SW 1271 (cell line): Measurements from ENCODE around the gene SPTSSB.

Experiments used
- DNase-seq, 2 experiments: peaks; one replicate each; lab custom pipeline; 2025; lab: John Stamatoyannopoulos, UW

SPTSSB gene, protein sequence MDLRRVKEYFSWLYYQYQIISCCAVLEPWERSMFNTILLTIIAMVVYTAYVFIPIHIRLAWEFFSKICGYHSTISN

GRCh38 chr3:161371441-161372320 lies at the start of gene SPTSSB:
Gene SPTSSB (minus strand): TSS chr3:161371517. CDS start chr3:161346323, 25,194 bp downstream.
- peak in 1 of 2 experiments; percentile 11 for DNase-seq

DNA sequence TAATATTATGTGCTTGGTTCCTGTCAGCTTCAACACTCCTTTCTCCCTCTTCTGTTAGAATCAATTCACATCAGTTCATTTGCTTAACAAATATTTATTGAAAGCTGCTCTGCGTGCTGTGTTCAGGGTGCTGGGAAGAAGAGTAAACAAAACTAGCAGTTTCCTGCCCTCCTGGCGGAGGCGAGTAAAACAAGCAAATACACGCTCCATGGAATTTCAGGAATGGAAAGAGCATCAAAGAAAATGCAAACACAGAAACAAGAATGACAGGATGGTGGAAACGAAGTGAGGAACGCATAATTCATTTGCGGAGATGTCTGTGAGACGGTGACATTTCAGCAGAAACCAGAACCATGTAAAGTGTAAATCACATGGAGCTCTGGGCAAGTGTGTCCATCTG lies 49.4 kb upstream of the SPTSSB start:
- no peak for DNase-seq

DNA sequence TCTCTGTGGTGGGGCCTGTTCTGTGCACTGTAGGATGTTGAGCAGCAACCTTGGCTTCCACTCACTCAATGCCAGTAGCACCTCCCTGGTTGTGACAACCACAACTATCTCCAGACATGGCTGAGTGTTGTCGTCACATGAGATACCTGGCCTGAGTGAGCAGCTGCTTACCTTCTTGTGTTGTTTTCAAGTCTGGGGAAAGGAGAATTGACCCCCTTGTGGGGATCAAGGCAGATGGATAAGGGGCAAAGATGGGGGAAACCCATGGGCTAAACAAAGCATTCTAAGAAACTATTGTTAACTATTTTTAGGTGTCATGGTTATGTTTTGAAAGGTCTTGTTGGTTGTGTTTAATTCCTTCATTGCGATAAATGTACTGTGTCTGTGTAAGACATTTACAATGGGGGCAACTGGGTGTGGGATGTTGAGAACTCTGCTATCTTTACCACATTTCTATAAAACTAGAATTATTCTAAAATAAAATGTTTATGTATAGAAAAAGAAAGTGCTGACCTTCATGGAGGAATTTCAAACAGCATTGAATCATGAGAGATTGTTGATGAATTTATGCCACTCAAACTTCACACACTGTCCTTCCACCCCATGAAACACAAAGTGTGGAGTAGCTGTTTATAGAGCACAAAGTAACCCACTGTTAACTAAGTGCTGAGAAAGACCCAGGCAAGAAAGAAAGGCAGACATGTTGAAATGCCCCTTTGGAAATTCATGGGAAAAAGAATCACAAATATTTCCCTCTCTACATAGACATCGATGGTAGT lies 48.4 kb upstream of the SPTSSB start:
- no peak for DNase-seq

- no peak for DNase-seq
Observed at GRCh38 chr3:161415506-161416231, 44.4 kb upstream of the SPTSSB start.

GRCh38 chr3:161414907-161415306 lies 43.6 kb upstream of the SPTSSB start:
- DNase-seq = no peak

DNA sequence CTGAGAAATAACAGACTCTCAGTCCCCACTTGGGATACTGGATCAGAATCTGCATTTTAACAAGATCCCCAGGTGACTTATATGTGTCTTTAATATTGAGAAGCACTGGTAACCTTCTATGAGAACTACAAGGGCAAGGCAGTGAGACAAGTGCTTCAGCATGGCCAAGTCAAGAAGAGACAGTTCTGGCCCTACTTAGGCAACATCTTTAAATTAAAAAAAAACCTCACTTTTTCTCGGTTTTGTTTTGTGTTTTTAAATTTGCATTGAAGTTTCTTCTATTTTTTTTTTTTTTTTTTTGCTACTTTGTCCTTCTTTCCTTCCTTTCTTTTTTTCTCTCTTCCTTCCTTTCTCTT lies 42.5 kb upstream of the SPTSSB start:
- no peak for DNase-seq

DNA sequence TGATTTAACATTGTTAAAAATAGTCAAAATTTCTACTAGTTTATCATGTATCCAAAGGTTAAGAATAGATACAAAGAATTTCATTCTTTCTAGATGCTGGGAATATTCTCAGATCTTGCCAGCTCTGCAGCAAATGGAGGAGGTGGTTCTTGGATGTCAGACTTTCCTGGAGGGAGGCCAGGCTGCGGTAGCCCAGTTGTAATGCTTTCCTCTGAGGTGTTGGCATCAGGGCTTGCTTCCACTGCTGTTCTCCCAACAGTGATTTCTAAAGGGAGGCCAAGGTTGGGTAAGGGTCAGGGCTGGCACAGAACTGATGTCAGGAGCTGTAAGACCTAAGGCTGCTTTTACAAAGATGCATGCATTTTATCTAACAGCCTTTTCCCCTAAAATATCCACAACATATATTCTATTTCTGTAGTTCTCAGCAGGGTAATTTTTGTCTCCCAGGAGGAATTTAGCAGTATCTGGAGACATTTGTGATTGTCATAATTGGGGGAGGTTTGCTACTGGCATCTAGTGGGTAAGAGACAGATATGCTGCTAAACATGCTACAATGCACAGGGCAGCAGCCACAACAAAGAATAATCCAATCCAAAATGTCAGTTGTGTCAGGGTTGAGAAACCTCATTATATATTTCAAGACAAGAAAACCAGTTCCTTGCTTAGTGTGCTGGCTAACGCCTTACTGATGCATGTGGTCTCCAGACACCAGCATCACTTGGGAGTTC lies 42.0 kb upstream of the SPTSSB start:
- DNase-seq = no peak

GRCh38 chr3:161412123-161412522 lies 40.8 kb upstream of the SPTSSB start:
- no peak for DNase-seq

- no peak for DNase-seq
Observed at GRCh38 chr3:161409858-161410257, 38.5 kb upstream of the SPTSSB start.

GRCh38 chr3:161409069-161409468 lies 37.8 kb upstream of the SPTSSB start:
- DNase-seq = peak in 1 of 2 experiments; percentile 57

DNA sequence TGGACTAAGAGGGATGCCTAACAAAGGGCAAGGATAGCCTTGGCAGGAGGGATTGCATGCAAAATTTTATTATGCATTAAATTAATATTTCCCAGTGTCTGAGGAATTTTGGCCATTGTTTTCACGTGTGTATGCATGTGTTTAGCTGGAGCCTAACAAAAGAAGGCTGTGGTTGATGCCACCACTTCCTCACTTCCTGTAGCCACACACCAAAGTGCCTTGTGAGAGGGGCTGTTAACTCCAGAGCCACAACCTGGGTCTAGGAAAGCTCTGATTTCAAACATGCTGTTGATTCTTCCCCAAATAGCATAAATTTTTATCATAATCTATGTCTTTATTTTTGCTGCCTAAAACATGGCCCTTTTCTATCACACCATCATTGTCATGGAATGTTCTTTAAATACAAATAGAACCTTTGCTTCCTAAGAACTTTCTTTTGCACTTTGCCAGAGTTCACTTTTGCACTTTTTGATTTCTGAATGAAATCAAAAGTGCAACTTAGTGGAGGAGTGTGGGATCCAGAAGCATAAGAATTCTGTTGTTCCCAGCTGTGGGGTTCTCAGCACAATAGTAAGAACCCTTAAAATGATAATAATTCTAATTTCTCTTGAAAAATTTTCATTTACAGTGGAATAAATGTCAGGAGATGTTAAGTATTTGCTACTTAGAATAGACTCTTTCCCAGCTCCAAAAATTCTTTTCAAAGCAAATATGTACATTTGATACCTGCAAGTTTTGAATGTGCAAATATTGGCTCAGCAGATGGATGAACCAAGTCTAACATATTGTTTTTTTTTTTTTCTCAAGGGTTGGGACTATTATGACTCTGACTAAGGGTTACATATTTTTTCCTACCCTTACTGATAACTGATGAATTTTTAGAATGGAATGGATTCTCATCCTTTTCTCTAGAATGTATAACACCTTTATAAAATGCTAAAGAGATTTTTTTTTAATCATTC lies 35.6 kb upstream of the SPTSSB start:
- no peak for DNase-seq

- DNase-seq = no peak
Observed at GRCh38 chr3:161405836-161406235, 34.5 kb upstream of the SPTSSB start.

GRCh38 chr3:161405087-161405486 lies 33.8 kb upstream of the SPTSSB start:
- no peak for DNase-seq

GRCh38 chr3:161403251-161403650 lies 31.9 kb upstream of the SPTSSB start:
- DNase-seq = no peak

DNA sequence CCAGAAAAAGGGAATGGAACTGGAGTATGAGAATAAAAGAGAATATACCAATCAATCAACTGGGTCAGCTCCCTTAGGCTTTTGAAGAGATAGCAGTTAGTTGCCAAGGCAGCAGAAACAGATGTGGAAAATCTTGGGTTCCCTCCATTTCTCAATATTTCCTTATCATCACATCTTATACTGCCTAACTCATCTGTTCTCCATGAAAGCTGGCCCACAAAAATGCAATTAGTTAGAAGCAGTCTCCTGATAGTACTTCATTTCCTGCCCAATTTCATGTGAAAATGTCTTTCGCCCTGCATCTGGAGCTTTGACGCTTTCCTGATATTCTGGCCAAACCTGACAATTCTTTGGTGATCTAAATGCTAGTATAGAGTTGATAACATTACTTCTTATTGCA lies 30.1 kb upstream of the SPTSSB start:
- no peak for DNase-seq

- DNase-seq = no peak
Observed at GRCh38 chr3:161400650-161401049, 29.3 kb upstream of the SPTSSB start.

DNA sequence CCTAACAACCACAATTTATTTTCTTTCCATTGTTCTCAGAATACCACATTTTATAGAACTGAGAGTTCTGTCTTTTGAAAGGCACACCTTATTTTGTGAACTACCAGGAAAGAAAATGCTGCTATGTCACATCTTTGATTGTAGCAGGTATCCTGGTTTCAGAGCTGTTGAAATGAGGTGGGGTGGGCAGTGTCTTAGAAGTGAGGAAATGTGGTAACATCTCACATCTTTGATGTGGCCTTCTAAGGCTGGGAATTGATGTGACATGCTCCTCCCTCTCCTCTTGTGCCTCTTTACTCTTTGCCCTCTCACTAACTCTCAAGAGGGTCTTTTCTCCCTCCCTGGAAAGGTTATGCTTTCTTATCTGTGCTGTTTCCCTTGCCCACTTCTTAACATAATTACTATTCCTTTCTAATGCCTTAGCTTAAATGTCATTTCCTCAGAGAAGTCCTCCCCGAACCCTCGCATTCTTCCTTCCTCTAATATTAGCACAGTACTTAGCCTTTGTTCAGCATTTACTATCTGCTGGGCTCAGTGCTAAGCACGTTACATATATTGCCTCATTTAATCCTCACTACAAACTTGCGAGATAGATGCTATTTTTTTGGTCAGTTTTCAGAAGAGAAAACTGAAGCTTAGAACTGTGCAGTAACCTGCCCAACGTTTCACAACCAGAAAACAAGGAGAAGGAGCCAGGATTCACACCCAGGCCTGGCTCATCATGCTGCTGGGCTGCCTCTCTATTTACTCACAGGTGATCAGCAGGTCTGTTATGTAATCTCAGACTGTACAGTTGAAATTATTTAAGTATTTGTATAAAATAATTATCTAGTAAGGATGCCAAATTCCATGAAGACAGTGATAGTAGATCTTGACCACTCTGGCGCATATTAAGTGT lies 24.0 kb upstream of the SPTSSB start:
- DNase-seq = no peak

DNA sequence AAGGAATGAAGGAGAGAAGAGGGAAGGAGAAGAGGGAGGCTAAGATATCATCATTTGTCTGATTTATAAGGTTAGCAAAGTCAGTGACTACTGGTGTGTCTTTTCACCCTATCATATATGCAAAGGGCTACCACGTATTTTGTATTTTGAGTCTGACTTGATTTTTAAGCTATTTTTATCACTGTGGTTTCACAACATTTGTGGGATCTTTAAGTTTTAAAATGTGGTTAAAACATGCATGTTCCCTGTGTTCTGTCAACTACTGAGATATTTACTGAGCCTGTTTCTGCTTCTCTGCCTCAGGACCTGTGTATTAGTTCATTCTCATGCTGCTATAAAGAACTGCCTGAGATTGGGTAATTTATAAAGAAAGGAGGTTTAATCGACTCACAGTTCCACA lies 22.5 kb upstream of the SPTSSB start:
- no peak for DNase-seq

DNA sequence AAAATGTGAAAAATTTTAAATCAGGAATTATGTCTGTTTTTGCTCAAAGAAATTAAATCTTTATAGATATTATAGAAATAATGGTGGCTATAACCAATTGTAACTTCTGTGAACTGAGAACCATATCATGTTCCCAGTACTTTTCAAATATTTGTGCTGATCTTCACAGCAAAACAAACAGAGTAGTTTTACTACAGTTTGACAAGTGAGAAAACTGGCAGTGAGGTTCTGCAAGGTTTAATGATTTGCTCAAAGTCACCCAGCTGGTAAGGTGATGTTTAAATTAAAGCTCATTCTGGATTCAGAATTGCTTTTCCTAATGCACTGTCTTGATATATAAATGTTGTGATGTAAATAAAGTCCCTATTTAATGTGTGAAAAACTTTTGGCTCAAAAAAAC lies 22.0 kb upstream of the SPTSSB start:
- no peak for DNase-seq
